ENCODE data around the gene SFMBT2. TPM values are rescaled to one million over a fixed set of nuclear protein-coding genes. Genes with fewer than 3 reads are reported as not detected.

Gene SFMBT2
- total and polyA plus RNA-seq, 10 of the 15 experiments (the other 5 are each of a cell fraction or from before 2014, with no cell fraction given), result 2.8 to 29.6 (median 15.1) TPM

- in situ Hi-C loops (cut with MboI) (no loop called here), intact Hi-C loops (cut with micrococcal nuclease; ENCODE audit: unreplicated experiment) (no loop called here)
- Histone ChIP-seq H3K27ac (ENCODE audit: control insufficient read depth, insufficient read depth) (no peak overlapping the region), H3K9me3 (replicated peaks; ENCODE audit: control insufficient read depth, insufficient read depth, low read length) (no peaks in the 10 kb centered on the region), H2AFZ (ENCODE audit: control insufficient read depth, low read depth, low read length) (no peak overlapping the region), H3K4me2 (ENCODE audit: control insufficient read depth, insufficient read depth) (no peak overlapping the region), H3K9ac (ENCODE audit: control insufficient read depth, insufficient read depth, low read length) (no peak overlapping the region), H3K79me2 (ENCODE audit: control insufficient read depth, insufficient read depth, low read length) (peaks cover 13% of the 10 kb centered on the region), H3K27me3 (replicated peaks in 1 of 2; ENCODE audit: control insufficient read depth in 2 of 2, insufficient read depth in 2 of 2, low read length in 1 of 2) (no peaks in the 10 kb centered on the region), H3K4me1 (ENCODE audit: control insufficient read depth, insufficient read depth, low read length) (no peaks in the 10 kb centered on the region), H3K36me3 (ENCODE audit: control insufficient read depth in 2 of 2, insufficient read depth in 2 of 2, low read length in 1 of 2) (peaks cover 3 to 16% of the 10 kb centered on the region in 2 experiments), H4K20me1 (ENCODE audit: control insufficient read depth, insufficient read depth) (no peaks in the 10 kb centered on the region), H3K4me3 (no peak overlapping the region)
- TF ChIP-seq CREM (IDR thresholded peaks at IDR 0.05; ENCODE audit: low read depth), result no peak
- no peak for TF ChIP-seq SREBF2 (IDR thresholded peaks at IDR 0.05; ENCODE audit: low read length)
- no peak for TF ChIP-seq PAX8 (IDR thresholded peaks at IDR 0.05)
- TF ChIP-seq MTA2 (IDR thresholded peaks at IDR 0.05; ENCODE audit: low read depth), result no peak
- no peak for TF ChIP-seq NR2F1 (conservative IDR thresholded peaks at IDR 0.05)
- no peak for TF ChIP-seq HDAC6 (IDR thresholded peaks at IDR 0.05; ENCODE audit: unreplicated experiment)
- TF ChIP-seq RCOR1 (conservative IDR thresholded peaks at IDR 0.05; ENCODE audit: low read depth, low read length), result no peak
- TF ChIP-seq RAD21 (IDR thresholded peaks at IDR 0.05; ENCODE audit: insufficient read depth, low read depth, low read length), result no peak
- no peak for TF ChIP-seq NFIC (IDR thresholded peaks at IDR 0.05; ENCODE audit: low read depth, low read length)
- TF ChIP-seq CHD4 (IDR thresholded peaks at IDR 0.05), result no peak
- TF ChIP-seq CTCF (IDR thresholded peaks at IDR 0.05 in 2 of 3, conservative IDR thresholded peaks at IDR 0.05 in 1 of 3; ENCODE audit: control insufficient read depth in 2 of 3, extremely low read depth in 1 of 3, insufficient read depth in 1 of 3, low read depth in 3 of 3, low read length in 3 of 3), result no peak
- no peak for TF ChIP-seq RELB (IDR thresholded peaks at IDR 0.05; ENCODE audit: low read depth)
- no peak for TF ChIP-seq BHLHE40 (IDR thresholded peaks at IDR 0.05; ENCODE audit: borderline replicate concordance in 1 of 2, low read depth in 2 of 2, low read length in 1 of 2)
- no peak for TF ChIP-seq HDAC2 (IDR thresholded peaks at IDR 0.05)
- no peak for TF ChIP-seq CREB1 (IDR thresholded peaks at IDR 0.05; ENCODE audit: low read depth)
- TF ChIP-seq RUNX3 (IDR thresholded peaks at IDR 0.05; ENCODE audit: low read length), result no peak
- no peak for TF ChIP-seq ATF3 (IDR thresholded peaks at IDR 0.05; ENCODE audit: borderline replicate concordance, extremely low read depth, low read depth, low read length)
- TF ChIP-seq POLR2A (IDR thresholded peaks at IDR 0.05; ENCODE audit: low read depth, low read length), result no peak
- no peak for FAIRE-seq
- SMC1A ChIA-PET (ENCODE audit: uncharacterized antibody, unreplicated experiment), result interaction anchor here (1.1 to 2.1 kb wide), 2 partner anchors 9 to 11 kb away, joined by 3 to 4 read pairs; no protein-coding TSS in a partner anchor
- DNase-seq (ENCODE audit: low read depth, low spot score), result no peak
- CTCF ChIA-PET, result interaction anchor here (0.7 kb wide), 2 partner anchors 17 to 63 kb away, joined by 3 read pairs; no protein-coding TSS in a partner anchor
- RAD21 ChIA-PET (ENCODE audit: unreplicated experiment), result no interaction called here
- WGBS (ENCODE audit: insufficient coverage, insufficient replicate concordance, low lambda C conversion rate, missing lambda C conversion rate), result 91% methylated on average over 3 of the region's 3 CpGs
- BruUV-seq (replicated peaks), result no TSS peak
- POLR2A ChIA-PET, result no interaction called here
- no peak for ATAC-seq
Observed at GRCh38 chr10:7350541-7351195, 60.2 kb downstream of the SFMBT2 start.
